Astrocyte of the spinal cord (primary cell): ENCODE measurements around the gene EAF1.
"Not testable (repeated sequence)": the region's sequence is repeated elsewhere in the genome, so short reads cannot be mapped to it uniquely, and the experiment has no call there.

Experiments used
- DNase-seq: peaks from one replicate; pipeline ENCODE4 v3.0.0; 2011; ENCODE audit warnings: low read depth, low spot score
- H3K4me3 ChIP-seq: 2 replicates; pipeline ENCODE4 v1.5.1; 2011; ENCODE audit warnings: low read depth, mild to moderate bottlenecking, low read length, moderate library complexity
- CTCF ChIP-seq: IDR thresholded peaks from 2 replicates; pipeline ENCODE4 v1.5.1; 2012; ENCODE audit warnings: low read depth, mild to moderate bottlenecking, low read length, inconsistent platforms
- in situ Hi-C: cut with HindIII; loops from 2 replicates; pipeline ENCODE4 v1.10.0; 2017; ENCODE audit warnings: low sequenced_read_pairs

The EAF1 gene

GRCh38 chr3:15452961-15453360 lies 25.6 kb downstream of the EAF1 start:
- H3K4me3 ChIP-seq: no peak overlapping the region
- no peak for DNase-seq
- TF ChIP-seq CTCF: no peak
- in situ Hi-C loops: no loop called here

GRCh38 chr3:15453501-15453900 lies 26.1 kb downstream of the EAF1 start:
- no peak for TF ChIP-seq CTCF
- no peak overlapping the region for H3K4me3 ChIP-seq
- no peak for DNase-seq
- in situ Hi-C loops: no loop called here

- DNase-seq: no peak
- no peak overlapping the region for H3K4me3 ChIP-seq
- in situ Hi-C loops: no loop called here
- no peak for TF ChIP-seq CTCF
These were observed 26.7 kb downstream of the EAF1 start for GRCh38 chr3:15453991-15454625.

GRCh38 chr3:15454965-15455364 lies 27.6 kb downstream of the EAF1 start:
- TF ChIP-seq CTCF: no peak

GRCh38 chr3:15455756-15456155 lies 28.4 kb downstream of the EAF1 start:
- in situ Hi-C loops: no loop called here
- no peak for TF ChIP-seq CTCF
- DNase-seq: no peak
- no peak overlapping the region for H3K4me3 ChIP-seq

More at GRCh38 chr3:15454965-15455364, 27.6 kb downstream of the EAF1 start:
- DNase-seq: no peak
- no peak overlapping the region for H3K4me3 ChIP-seq
- in situ Hi-C loops: no loop called here

- DNase-seq: no peak
- in situ Hi-C loops: no loop called here
- TF ChIP-seq CTCF: no peak
- H3K4me3 ChIP-seq: no peak overlapping the region
These were observed 28.9 kb downstream of the EAF1 start for GRCh38 chr3:15456321-15456720.

GRCh38 chr3:15456915-15457314 lies 29.5 kb downstream of the EAF1 start:
- DNase-seq, in situ Hi-C loops, H3K4me3 ChIP-seq: not testable (repeated sequence)
